IMR-90 (cell line): ENCODE results near the gene PTPRK. TPM values are rescaled to one million over a fixed set of nuclear protein-coding genes. Genes with fewer than 3 reads are reported as not detected.

ENCODE experiments used
- ATAC-seq: fragments of 200-7000 bp; cut with Tn5 transposase; 2 replicates; pipeline ENCODE4 v1.9.1; 2020; ENCODE audit warnings: low read depth, mild to moderate bottlenecking, moderate library complexity
- BruUV-seq: library from RNA; stranded (reverse); fragments of 400-500 nt; replicated peaks from 2 replicates; lab custom pipeline; 2021; lab: Mats Ljungman, UMichigan
- CTCF ChIA-PET: fragments of 300-600 bp; formaldehyde crosslinking; extraction: SDS; loops from one replicate; lab custom pipeline; 2021; ENCODE audit warnings: antibody characterized with exemption; lab: Yijun Ruan, JAX
- POLR2A ChIA-PET: fragments of 300-600 bp; sonication (Branson Sonifier 250); formaldehyde crosslinking; loops from one replicate; lab custom pipeline; 2022; ENCODE audit warnings: antibody characterized with exemption; ENCODE audit not compliant: unreplicated experiment; lab: Charles Lee
- DNase-seq: peaks from one replicate; pipeline ENCODE4 v3.0.0; 2013
- H2AFZ ChIP-seq: replicated peaks from 2 replicates; pipeline ENCODE3; 2013; ENCODE audit warnings: low read length, mild to moderate bottlenecking; ENCODE audit not compliant: poor library complexity
- H2AK5ac ChIP-seq: 2 replicates; pipeline ENCODE4 v1.6.1; 2013; ENCODE audit warnings: low read depth, low read length, inconsistent platforms
- H2AK9ac ChIP-seq: replicated peaks from 2 replicates; pipeline ENCODE3; 2013; ENCODE audit warnings: mild to moderate bottlenecking, low read depth, low read length, moderate library complexity; ENCODE audit not compliant: poor library complexity
- H2BK120ac ChIP-seq: 2 replicates; pipeline ENCODE4 v1.6.1; 2013; ENCODE audit warnings: low read depth, low read length, inconsistent platforms
- H2BK15ac ChIP-seq: 3 replicates; pipeline ENCODE4 v1.6.1; 2013; ENCODE audit warnings: low read depth, low read length, inconsistent platforms
- H2BK20ac ChIP-seq: 2 replicates; pipeline ENCODE4 v1.6.1; 2013; ENCODE audit warnings: low read depth, mild to moderate bottlenecking, inconsistent platforms, low read length, moderate library complexity
- H2BK5ac ChIP-seq: 2 replicates; pipeline ENCODE4 v1.6.1; 2013; ENCODE audit warnings: mild to moderate bottlenecking, low read depth, low read length, inconsistent platforms; ENCODE audit not compliant: poor library complexity, severe bottlenecking
- H3K14ac ChIP-seq: replicated peaks from 2 replicates; pipeline ENCODE4 v1.6.1; 2013; ENCODE audit warnings: low read depth, low read length, inconsistent platforms
- H3K18ac ChIP-seq: 2 replicates; pipeline ENCODE4 v1.6.1; 2013; ENCODE audit warnings: low read depth, low read length, control low read depth
- H3K23ac ChIP-seq: 2 replicates; pipeline ENCODE4 v1.6.1; 2013; ENCODE audit warnings: low read depth, low read length, inconsistent platforms
- H3K27ac ChIP-seq: 2 replicates; pipeline ENCODE4 v1.5.1; 2013; ENCODE audit warnings: mild to moderate bottlenecking, control low read depth, low read length; ENCODE audit not compliant: insufficient read depth
- H3K27me3 ChIP-seq: 2 replicates; pipeline ENCODE4 v1.6.1; 2013; ENCODE audit warnings: low read length; ENCODE audit not compliant: control insufficient read depth, insufficient read depth
- H3K36me3 ChIP-seq: 2 replicates; pipeline ENCODE4 v1.6.1; 2013; ENCODE audit warnings: low read length, mixed read lengths; ENCODE audit not compliant: control insufficient read depth, insufficient read depth
- H3K4ac ChIP-seq: 2 replicates; pipeline ENCODE4 v1.6.1; 2013; ENCODE audit warnings: low read depth, low read length, inconsistent platforms
- H3K4me1 ChIP-seq: 2 replicates; pipeline ENCODE4 v1.6.1; 2013; ENCODE audit warnings: low read length, mixed read lengths; ENCODE audit not compliant: control insufficient read depth, insufficient read depth
- H3K4me2 ChIP-seq: 2 replicates; pipeline ENCODE4 v1.6.1; 2013; ENCODE audit warnings: low read depth, mild to moderate bottlenecking, control low read depth, low read length, moderate library complexity
- H3K4me3 ChIP-seq: 2 replicates; pipeline ENCODE4 v1.5.1; 2013; ENCODE audit warnings: low read depth, mild to moderate bottlenecking, control low read depth, low read length, moderate library complexity; ENCODE audit not compliant: insufficient read depth
- H3K56ac ChIP-seq: 2 replicates; pipeline ENCODE4 v1.6.1; 2013; ENCODE audit warnings: low read length, inconsistent platforms; ENCODE audit not compliant: insufficient read depth; ENCODE audit errors: extremely low read depth
- H3K79me1 ChIP-seq, 2 experiments: 2 replicates each; pipeline ENCODE4 v1.6.1; 2013; ENCODE audit warnings: low read length in 2 of 2, inconsistent platforms in 1 of 2, low read depth in 1 of 2
- H3K9ac ChIP-seq: 2 replicates; pipeline ENCODE4 v1.6.1; 2013; ENCODE audit warnings: low read depth, low read length, control low read depth
- H3K9me1 ChIP-seq: 2 replicates; pipeline ENCODE4 v1.6.1; 2013; ENCODE audit warnings: low read length, inconsistent platforms; ENCODE audit not compliant: insufficient read depth
- H3K9me3 ChIP-seq: 2 replicates; pipeline ENCODE4 v1.6.1; 2013; ENCODE audit warnings: low read length; ENCODE audit not compliant: control insufficient read depth, insufficient read depth
- H4K20me1 ChIP-seq: 2 replicates; pipeline ENCODE4 v1.6.1; 2013; ENCODE audit warnings: low read length, inconsistent platforms; ENCODE audit not compliant: insufficient read depth
- H4K5ac ChIP-seq: 2 replicates; pipeline ENCODE4 v1.6.1; 2013; ENCODE audit warnings: mild to moderate bottlenecking, low read depth, low read length, control low read depth
- H4K8ac ChIP-seq, 2 experiments: 2 replicates each; pipeline ENCODE4 v1.6.1; 2013; ENCODE audit warnings: low read depth in 2 of 2, low read length in 2 of 2, control low read depth in 1 of 2, inconsistent platforms in 1 of 2
- H4K91ac ChIP-seq: 2 replicates; pipeline ENCODE4 v1.6.1; 2013; ENCODE audit warnings: low read depth, low read length, inconsistent platforms; ENCODE audit not compliant: insufficient read depth
- BHLHE40 ChIP-seq: fragments of 150-350 bp; IDR thresholded peaks from 2 replicates; pipeline ENCODE4 v1.6.1; 2016; ENCODE audit warnings: mild to moderate bottlenecking, low read depth, low read length
- CEBPB ChIP-seq: IDR thresholded peaks from 2 replicates; pipeline ENCODE4 v1.6.1; 2012; ENCODE audit warnings: low read depth, low read length, improper control_type of control experiment
- CHD1 ChIP-seq: IDR thresholded peaks from 2 replicates; pipeline ENCODE4 v1.6.1; 2012; ENCODE audit warnings: low read depth, low read length, improper control_type of control experiment
- FOS ChIP-seq: fragments of 150-350 bp; IDR thresholded peaks from 2 replicates; pipeline ENCODE4 v1.6.1; 2016; ENCODE audit warnings: low read depth, low read length
- MAFK ChIP-seq: IDR thresholded peaks from 2 replicates; pipeline ENCODE4 v1.6.1; 2012; ENCODE audit warnings: low read depth, low read length, improper control_type of control experiment
- MAZ ChIP-seq: IDR thresholded peaks from 2 replicates; pipeline ENCODE4 v1.6.1; 2012; ENCODE audit warnings: low read depth, mild to moderate bottlenecking, low read length, improper control_type of control experiment, moderate library complexity, borderline replicate concordance
- MXI1 ChIP-seq: IDR thresholded peaks from 2 replicates; pipeline ENCODE4 v1.6.1; 2012; ENCODE audit warnings: low read depth, mild to moderate bottlenecking, low read length, moderate library complexity, borderline replicate concordance
- NFE2L2 ChIP-seq: fragments of 150-350 bp; IDR thresholded peaks from 2 replicates; pipeline ENCODE4 v1.6.1; 2016; ENCODE audit warnings: low read depth, mild to moderate bottlenecking, low read length
- POLR2A ChIP-seq: IDR thresholded peaks from 2 replicates; pipeline ENCODE4 v1.6.1; 2012; ENCODE audit warnings: mild to moderate bottlenecking, low read depth, low read length
- RAD21 ChIP-seq: IDR thresholded peaks from 2 replicates; pipeline ENCODE4 v1.6.1; 2012; ENCODE audit warnings: low read length, improper control_type of control experiment
- RCOR1 ChIP-seq: IDR thresholded peaks from 2 replicates; pipeline ENCODE4 v1.6.1; 2012; ENCODE audit warnings: mild to moderate bottlenecking, low read length, improper control_type of control experiment; ENCODE audit not compliant: insufficient replicate concordance
- RFX5 ChIP-seq: IDR thresholded peaks from 2 replicates; pipeline ENCODE4 v1.8.0; 2012; ENCODE audit warnings: low read depth, mild to moderate bottlenecking, low read length, moderate library complexity
- SMC3 ChIP-seq: fragments of 150-350 bp; IDR thresholded peaks from 2 replicates; pipeline ENCODE4 v1.6.1; 2016; ENCODE audit warnings: low read depth, mild to moderate bottlenecking, antibody characterized with exemption, low read length, moderate library complexity
- USF2 ChIP-seq: fragments of 150-350 bp; IDR thresholded peaks from 2 replicates; pipeline ENCODE4 v1.6.1; 2017; ENCODE audit warnings: mild to moderate bottlenecking, antibody characterized with exemption, low read length, low read depth
- WGBS, 2 experiments: methylation state at CpG; one replicate each; pipeline versions ENCODE4 v1.1.5 to v1.1.7; 2013; ENCODE audit warnings: missing lambda C conversion rate in 2 of 2; ENCODE audit not compliant: insufficient read length in 1 of 2; ENCODE audit errors: extremely low coverage in 2 of 2; 5-methylcytosine and 5-hydroxymethylcytosine counted together
- dilution Hi-C: fragments of 300-500 bp; cut with HindIII; formaldehyde crosslinking; loops from one replicate; pipeline ENCODE4 v1.14.3; 2018; ENCODE audit warnings: low sequenced_read_pairs; ENCODE audit not compliant: unreplicated experiment
- in situ Hi-C: fragments of 300-500 bp; cut with MboI; formaldehyde crosslinking; loops from 3 replicates; pipeline ENCODE4 v1.14.3; 2019; ENCODE audit warnings: low sequenced_read_pairs, inconsistent platforms, mixed read lengths
- intact Hi-C: fragments of 100-400 bp; cut with micrococcal nuclease; formaldehyde crosslinking; loops from 2 replicates; pipeline ENCODE4 v1.10.0; 2022
- polyA plus RNA-seq, 3 experiments: library from polyadenylated mRNA; depleted of rRNA; stranded (reverse); fragments of >200 nt; gene quantifications; 2 replicates each; pipeline ENCODE4 v1.2.3, GENCODE V29; 2012; ENCODE audit warnings: low replicate concordance in 1 of 3
- total RNA-seq: library from RNA; depleted of rRNA; stranded (reverse); fragments of >200 nt; gene quantifications from 2 replicates; pipeline ENCODE4 v1.2.3, GENCODE V29; 2012
- TF ChIP-seq, protein P1 (sequence below): conservative IDR thresholded peaks from 2 replicates; pipeline ENCODE4 v1.5.1; 2012; ENCODE audit warnings: mild to moderate bottlenecking, low read depth, low read length, improper control_type of control experiment
- TF ChIP-seq, protein P2 (sequence below): fragments of 150-350 bp; IDR thresholded peaks from 2 replicates; pipeline ENCODE4 v1.6.1; 2016; ENCODE audit warnings: low read depth, mild to moderate bottlenecking, low read length, moderate library complexity, borderline replicate concordance

The PTPRK gene
- total and polyA plus RNA-seq, 2 of the 4 experiments (the other 2 are of a cell fraction): 18.0 to 80.8 TPM

DNA sequence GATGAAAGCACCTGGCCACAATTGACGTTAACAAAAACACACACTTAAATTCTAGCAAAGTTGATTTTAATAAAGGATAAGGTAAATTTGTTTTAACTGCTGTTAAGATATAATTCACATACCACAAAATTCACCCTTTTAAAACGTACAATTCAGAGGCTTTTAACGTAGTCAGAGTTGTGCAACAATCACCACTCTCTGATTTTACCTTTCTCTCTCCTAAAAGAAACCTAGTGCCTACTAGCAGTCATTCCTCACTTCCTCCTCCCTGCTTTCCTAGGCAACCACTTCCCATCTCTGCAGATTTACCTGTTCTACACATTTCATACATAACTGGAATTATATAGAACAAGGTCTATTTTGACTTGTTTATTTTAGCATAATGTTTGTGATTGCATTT, 58.9 kb downstream of the PTPRK start:
- Histone ChIP-seq H3K79me1 (peaks cover 20 to 57% of the 10 kb centered on the region in 2 experiments; a peak in 3 of 4 replicates), H3K27me3 (no peaks in the 10 kb centered on the region), H3K9me3 (no peaks in the 10 kb centered on the region), H2BK120ac (no peak overlapping the region), H3K36me3 (no peaks in the 10 kb centered on the region), H4K91ac (no peak overlapping the region), H3K4me3 (no peak overlapping the region), H2BK15ac (no peak overlapping the region), H4K8ac (no peak overlapping the region), H2BK5ac (no peak overlapping the region), H3K9me1 (peaks cover 5% of the 10 kb centered on the region; the same call in 1 of the 2 replicates), H2AFZ (no peak overlapping the region), H2AK5ac (no peak overlapping the region), H4K5ac (no peak overlapping the region), H2BK20ac (no peak overlapping the region), H2AK9ac (no peak overlapping the region), H3K14ac (no peak overlapping the region), H3K18ac (no peak overlapping the region), H3K27ac (no peak overlapping the region), H3K9ac (no peak overlapping the region), H3K4me2 (no peak overlapping the region), H4K20me1 (peaks cover 15% of the 10 kb centered on the region; the same call in 1 of the 2 replicates), H3K4me1 (no peaks in the 10 kb centered on the region), H3K56ac (no peak overlapping the region), H3K23ac (no peak overlapping the region), H3K4ac (no peak overlapping the region)
- in situ Hi-C loops: no loop called here
- dilution Hi-C loops: no loop called here
- POLR2A ChIA-PET: no interaction called here
- ATAC-seq (no peak), DNase-seq (no peak)
- TF ChIP-seq NFE2L2 (no peak), RFX5 (no peak), RAD21 (no peak), MAZ (no peak), CEBPB (no peak), USF2 (no peak), MAFK (no peak), BHLHE40 (no peak), CHD1 (no peak), FOS (no peak), RCOR1 (no peak), POLR2A (no peak), MXI1 (no peak), SMC3 (no peak)
- TF ChIP-seq, protein P1, sequence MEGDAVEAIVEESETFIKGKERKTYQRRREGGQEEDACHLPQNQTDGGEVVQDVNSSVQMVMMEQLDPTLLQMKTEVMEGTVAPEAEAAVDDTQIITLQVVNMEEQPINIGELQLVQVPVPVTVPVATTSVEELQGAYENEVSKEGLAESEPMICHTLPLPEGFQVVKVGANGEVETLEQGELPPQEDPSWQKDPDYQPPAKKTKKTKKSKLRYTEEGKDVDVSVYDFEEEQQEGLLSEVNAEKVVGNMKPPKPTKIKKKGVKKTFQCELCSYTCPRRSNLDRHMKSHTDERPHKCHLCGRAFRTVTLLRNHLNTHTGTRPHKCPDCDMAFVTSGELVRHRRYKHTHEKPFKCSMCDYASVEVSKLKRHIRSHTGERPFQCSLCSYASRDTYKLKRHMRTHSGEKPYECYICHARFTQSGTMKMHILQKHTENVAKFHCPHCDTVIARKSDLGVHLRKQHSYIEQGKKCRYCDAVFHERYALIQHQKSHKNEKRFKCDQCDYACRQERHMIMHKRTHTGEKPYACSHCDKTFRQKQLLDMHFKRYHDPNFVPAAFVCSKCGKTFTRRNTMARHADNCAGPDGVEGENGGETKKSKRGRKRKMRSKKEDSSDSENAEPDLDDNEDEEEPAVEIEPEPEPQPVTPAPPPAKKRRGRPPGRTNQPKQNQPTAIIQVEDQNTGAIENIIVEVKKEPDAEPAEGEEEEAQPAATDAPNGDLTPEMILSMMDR: no peak
- TF ChIP-seq, protein P2, sequence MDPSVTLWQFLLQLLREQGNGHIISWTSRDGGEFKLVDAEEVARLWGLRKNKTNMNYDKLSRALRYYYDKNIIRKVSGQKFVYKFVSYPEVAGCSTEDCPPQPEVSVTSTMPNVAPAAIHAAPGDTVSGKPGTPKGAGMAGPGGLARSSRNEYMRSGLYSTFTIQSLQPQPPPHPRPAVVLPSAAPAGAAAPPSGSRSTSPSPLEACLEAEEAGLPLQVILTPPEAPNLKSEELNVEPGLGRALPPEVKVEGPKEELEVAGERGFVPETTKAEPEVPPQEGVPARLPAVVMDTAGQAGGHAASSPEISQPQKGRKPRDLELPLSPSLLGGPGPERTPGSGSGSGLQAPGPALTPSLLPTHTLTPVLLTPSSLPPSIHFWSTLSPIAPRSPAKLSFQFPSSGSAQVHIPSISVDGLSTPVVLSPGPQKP: no peak
- BruUV-seq: no TSS peak
- intact Hi-C loops: no loop called here
- CTCF ChIA-PET: no interaction called here
- WGBS, 2 experiments: 100% methylated on average over 2 of the region's 3 CpGs; no CpG with 5 or more reads in 1 of the 2 experiments
